Endothelial cell of umbilical vein (primary cell): ENCODE results near the gene FLRT1.

ENCODE experiments used
- CTCF ChIP-seq, 2 donors: IDR thresholded peaks; 1 replicate in 1 of 2; 2 replicates in 1 of 2; pipeline ENCODE4 v1.5.1; 2011; ENCODE audit warnings: low read length in 2 of 2, mild to moderate bottlenecking in 2 of 2, moderate library complexity in 2 of 2, control low read depth in 1 of 2, inconsistent platforms in 1 of 2, low read depth in 1 of 2; ENCODE audit not compliant: insufficient read depth in 1 of 2; ENCODE audit errors: extremely low read depth in 1 of 2
- POLR2A ChIP-seq: IDR thresholded peaks from 2 replicates; pipeline ENCODE4 v1.6.1; 2012; ENCODE audit warnings: low read depth, mild to moderate bottlenecking, control low read depth, low read length

- TF ChIP-seq CTCF (IDR thresholded peaks at IDR 0.05; ENCODE audit: extremely low read depth in 1 of 2, insufficient read depth in 1 of 2, low read depth in 1 of 2, low read length in 2 of 2) (no peak), POLR2A (no peak)
Measured at GRCh38 chr11:64056213-64056785, 20.6 kb downstream of the FLRT1 start.
